ENCODE measurements around the gene IGLL1. TPM values are rescaled to one million over a fixed set of nuclear protein-coding genes. Genes with fewer than 3 reads are reported as not detected.

IGLL1 gene
- total and polyA plus RNA-seq, 8 donors, result 0.26 TPM; not detected in 7

DNA sequence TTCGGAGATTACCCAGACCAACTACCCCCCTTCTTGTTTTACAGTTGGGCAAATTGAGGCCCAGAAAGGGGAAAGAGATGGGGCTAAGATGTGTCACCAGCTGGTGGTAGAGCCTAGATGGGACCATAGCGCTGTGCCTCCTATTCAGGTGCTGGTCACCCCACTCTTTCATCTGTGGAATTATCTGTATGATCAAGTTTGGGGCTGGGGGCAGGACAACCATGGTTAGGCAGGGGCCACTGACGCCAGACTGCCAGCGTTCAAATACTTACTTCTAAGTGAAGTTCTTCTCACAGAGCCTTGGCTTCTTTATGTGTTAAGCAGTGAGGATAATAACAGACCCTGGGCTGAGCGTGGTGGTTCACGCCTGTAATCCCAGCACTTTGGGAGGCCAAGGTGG, 55.9 kb downstream of the IGLL1 start:
- ATAC-seq (no peak), FAIRE-seq (no peak)

GRCh38 chr22:23523713-23524112, 56.4 kb downstream of the IGLL1 start:
- FAIRE-seq (no peak), ATAC-seq (no peak), DNase-seq (peak in 1 of 6 donors; percentile 25)
- TF ChIP-seq, protein P1, sequence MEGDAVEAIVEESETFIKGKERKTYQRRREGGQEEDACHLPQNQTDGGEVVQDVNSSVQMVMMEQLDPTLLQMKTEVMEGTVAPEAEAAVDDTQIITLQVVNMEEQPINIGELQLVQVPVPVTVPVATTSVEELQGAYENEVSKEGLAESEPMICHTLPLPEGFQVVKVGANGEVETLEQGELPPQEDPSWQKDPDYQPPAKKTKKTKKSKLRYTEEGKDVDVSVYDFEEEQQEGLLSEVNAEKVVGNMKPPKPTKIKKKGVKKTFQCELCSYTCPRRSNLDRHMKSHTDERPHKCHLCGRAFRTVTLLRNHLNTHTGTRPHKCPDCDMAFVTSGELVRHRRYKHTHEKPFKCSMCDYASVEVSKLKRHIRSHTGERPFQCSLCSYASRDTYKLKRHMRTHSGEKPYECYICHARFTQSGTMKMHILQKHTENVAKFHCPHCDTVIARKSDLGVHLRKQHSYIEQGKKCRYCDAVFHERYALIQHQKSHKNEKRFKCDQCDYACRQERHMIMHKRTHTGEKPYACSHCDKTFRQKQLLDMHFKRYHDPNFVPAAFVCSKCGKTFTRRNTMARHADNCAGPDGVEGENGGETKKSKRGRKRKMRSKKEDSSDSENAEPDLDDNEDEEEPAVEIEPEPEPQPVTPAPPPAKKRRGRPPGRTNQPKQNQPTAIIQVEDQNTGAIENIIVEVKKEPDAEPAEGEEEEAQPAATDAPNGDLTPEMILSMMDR (IDR thresholded peaks at IDR 0.05), result no peak
- H3K36me3 ChIP-seq, result no peaks in the 10 kb centered on the region
- intact Hi-C loops (cut with DNase I), result no loop called here
- no peaks in the 10 kb centered on the region for H3K4me1 ChIP-seq
- no peaks in the 10 kb centered on the region for H3K9me3 ChIP-seq
- WGBS, 2 donors, result 90 to 94% methylated on average over 8 of the region's 8 CpGs
- no peak overlapping the region for H3K4me3 ChIP-seq
- H3K27ac ChIP-seq, result no peak overlapping the region
- H3K27me3 ChIP-seq, result no peaks in the 10 kb centered on the region

More for the DNA sequence above, 55.9 kb downstream of the IGLL1 start:
- WGBS, 2 donors, result 91% methylated on average over 6 of the region's 6 CpGs
- peak in 1 of 6 donors; percentile 27 for DNase-seq
- intact Hi-C loops (cut with DNase I), result no loop called here
- Histone ChIP-seq H3K4me3 (no peak overlapping the region), H3K27ac (no peak overlapping the region), H3K4me1 (no peaks in the 10 kb centered on the region), H3K9me3 (no peaks in the 10 kb centered on the region), H3K27me3 (no peaks in the 10 kb centered on the region), H3K36me3 (no peaks in the 10 kb centered on the region)
- TF ChIP-seq, protein P1 (IDR thresholded peaks at IDR 0.05), result no peak

Other genes with a start within 250 kb of the IGLL1 start
- 1 to 10 TPM in 1 of 6 donors, under 1 TPM in 4, not detected in 1; 0.18 to 1.2 (median 0.58) TPM for gene DRICH1, start 52.0 kb upstream of the IGLL1 start, total RNA-seq
- 1 to 10 TPM; 2.5 to 3.2 TPM for gene DRICH1, start 52.0 kb upstream of the IGLL1 start, polyA plus RNA-seq
- under 1 TPM in 2 of 6 donors, not detected in 4; 0.50 to 0.95 TPM for gene RGL4, start 110.7 kb upstream of the IGLL1 start, total RNA-seq
- under 1 TPM; 0.42 to 0.72 TPM for gene RGL4, start 110.7 kb upstream of the IGLL1 start, polyA plus RNA-seq
- gene ZNF70, start 170.8 kb upstream of the IGLL1 start, total RNA-seq, result 1 to 10 TPM; 2.2 to 4.3 (median 2.8) TPM
- 1 to 10 TPM in 1 of 2 donors, under 1 TPM in 1; 0.77 to 1.4 TPM for gene ZNF70, start 170.8 kb upstream of the IGLL1 start, polyA plus RNA-seq
- gene VPREB3, start 174.1 kb upstream of the IGLL1 start, total RNA-seq, result under 1 TPM in 1 of 6 donors, not detected in 5; 0.78 TPM
- gene VPREB3, start 174.1 kb upstream of the IGLL1 start, polyA plus RNA-seq, result under 1 TPM in 1 of 2 donors, not detected in 1; 0.80 TPM
- gene C22orf15, start 182.7 kb upstream of the IGLL1 start, total RNA-seq, result not detected
- gene C22orf15, start 182.7 kb upstream of the IGLL1 start, polyA plus RNA-seq, result not detected
- 10 to 100 TPM; 30.6 to 75.5 (median 50.6) TPM for gene CHCHD10, start 187.7 kb upstream of the IGLL1 start, total RNA-seq
- 100 to 1,000 TPM in 1 of 2 donors, 10 to 100 TPM in 1; 81.2 to 134 TPM for gene CHCHD10, start 187.7 kb upstream of the IGLL1 start, polyA plus RNA-seq
- gene MMP11, start 192.6 kb upstream of the IGLL1 start, total RNA-seq, result 10 to 100 TPM in 1 of 6 donors, 1 to 10 TPM in 1, under 1 TPM in 4; 0.43 to 17.6 (median 0.60) TPM
- 1 to 10 TPM in 1 of 2 donors, under 1 TPM in 1; 0.87 to 1.3 TPM for gene MMP11, start 192.6 kb upstream of the IGLL1 start, polyA plus RNA-seq
- gene SMARCB1, start 206.7 kb upstream of the IGLL1 start, total RNA-seq, result 10 to 100 TPM; 25.2 to 36.8 (median 30.4) TPM
- 10 to 100 TPM; 28.2 to 37.1 TPM for gene SMARCB1, start 206.7 kb upstream of the IGLL1 start, polyA plus RNA-seq

Measured in pancreas (tissue), 10 donors.